Left kidney (tissue), 2 donors: Measurements from ENCODE around the gene FAM227B. TPM values are rescaled to one million over a fixed set of nuclear protein-coding genes. Genes with fewer than 3 reads are reported as not detected.
"Not testable (repeated sequence)": the region's sequence is repeated elsewhere in the genome, so short reads cannot be mapped to it uniquely, and the experiment has no call there.

Experiments
- DNase-seq: peaks from one replicate; pipeline ENCODE4 v3.0.0-alpha.2; 2013
- polyA plus RNA-seq: library from polyadenylated mRNA; unstranded; fragments of 120-200 nt; gene quantifications from one replicate; pipeline ENCODE4 v1.2.1, GENCODE V29; 2013; ENCODE audit not compliant: insufficient read length

Gene FAM227B
- polyA plus RNA-seq, 1 donor: 18.8 TPM

GRCh38 chr15:49619226-49619625, 1.4 kb downstream of the FAM227B start:
- no peak for DNase-seq

GRCh38 chr15:49612240-49612639, 8.4 kb downstream of the FAM227B start:
- DNase-seq: not testable (repeated sequence)

GRCh38 chr15:49610157-49610918, 10.3 kb downstream of the FAM227B start:
- DNase-seq: no peak

GRCh38 chr15:49606594-49606993, 14.0 kb downstream of the FAM227B start:
- no peak for DNase-seq

- no peak for DNase-seq
Observed at GRCh38 chr15:49605588-49605987, 15.0 kb downstream of the FAM227B start.

GRCh38 chr15:49604625-49605409, 15.8 kb downstream of the FAM227B start:
- no peak for DNase-seq

- DNase-seq: not testable (repeated sequence)
Observed at GRCh38 chr15:49592829-49593316, 27.7 kb downstream of the FAM227B start.

- DNase-seq: no peak
Observed at GRCh38 chr15:49589030-49589429, 31.6 kb downstream of the FAM227B start.

- no peak for DNase-seq
Observed at GRCh38 chr15:49573421-49573820, 47.2 kb downstream of the FAM227B start.

- no peak for DNase-seq
Observed at GRCh38 chr15:49570672-49571071, 49.9 kb downstream of the FAM227B start.

GRCh38 chr15:49570174-49570573, 50.4 kb downstream of the FAM227B start:
- DNase-seq: no peak

GRCh38 chr15:49560045-49560444, 60.6 kb downstream of the FAM227B start:
- DNase-seq: no peak

- DNase-seq: no peak
Observed at GRCh38 chr15:49558929-49559328, 61.7 kb downstream of the FAM227B start.

- DNase-seq: no peak
Observed at GRCh38 chr15:49556437-49556836, 64.2 kb downstream of the FAM227B start.

GRCh38 chr15:49550342-49550741, 70.3 kb downstream of the FAM227B start:
- not testable (repeated sequence) for DNase-seq

GRCh38 chr15:49538520-49538919, 82.1 kb downstream of the FAM227B start:
- DNase-seq: no peak

- DNase-seq: no peak
Observed at GRCh38 chr15:49530092-49530491, 90.5 kb downstream of the FAM227B start.

- DNase-seq: no peak
Observed at GRCh38 chr15:49528289-49528688, 92.3 kb downstream of the FAM227B start.

GRCh38 chr15:49521802-49522201, 98.8 kb downstream of the FAM227B start:
- DNase-seq: no peak

- DNase-seq: not testable (repeated sequence)
Observed at GRCh38 chr15:49512739-49513138, 107.9 kb downstream of the FAM227B start.

- no peak for DNase-seq
Observed at GRCh38 chr15:49507261-49507660, 113.4 kb downstream of the FAM227B start.

- DNase-seq: no peak
Observed at GRCh38 chr15:49506341-49506740, 114.3 kb downstream of the FAM227B start.

GRCh38 chr15:49501586-49501985, 119.0 kb downstream of the FAM227B start:
- DNase-seq: no peak
